A375 (cell line): Measurements from ENCODE around the gene EDRF1. TPM values are rescaled to one million over a fixed set of nuclear protein-coding genes. Genes with fewer than 3 reads are reported as not detected.

Experiments
- total RNA-seq: library from RNA; depleted of rRNA; stranded (reverse); fragments of >200 nt; shearing (Covaris generic); gene quantifications from 2 replicates; pipeline ENCODE4 v1.2.3, GENCODE V29; 2014; rRNA removed

The EDRF1 gene, protein sequence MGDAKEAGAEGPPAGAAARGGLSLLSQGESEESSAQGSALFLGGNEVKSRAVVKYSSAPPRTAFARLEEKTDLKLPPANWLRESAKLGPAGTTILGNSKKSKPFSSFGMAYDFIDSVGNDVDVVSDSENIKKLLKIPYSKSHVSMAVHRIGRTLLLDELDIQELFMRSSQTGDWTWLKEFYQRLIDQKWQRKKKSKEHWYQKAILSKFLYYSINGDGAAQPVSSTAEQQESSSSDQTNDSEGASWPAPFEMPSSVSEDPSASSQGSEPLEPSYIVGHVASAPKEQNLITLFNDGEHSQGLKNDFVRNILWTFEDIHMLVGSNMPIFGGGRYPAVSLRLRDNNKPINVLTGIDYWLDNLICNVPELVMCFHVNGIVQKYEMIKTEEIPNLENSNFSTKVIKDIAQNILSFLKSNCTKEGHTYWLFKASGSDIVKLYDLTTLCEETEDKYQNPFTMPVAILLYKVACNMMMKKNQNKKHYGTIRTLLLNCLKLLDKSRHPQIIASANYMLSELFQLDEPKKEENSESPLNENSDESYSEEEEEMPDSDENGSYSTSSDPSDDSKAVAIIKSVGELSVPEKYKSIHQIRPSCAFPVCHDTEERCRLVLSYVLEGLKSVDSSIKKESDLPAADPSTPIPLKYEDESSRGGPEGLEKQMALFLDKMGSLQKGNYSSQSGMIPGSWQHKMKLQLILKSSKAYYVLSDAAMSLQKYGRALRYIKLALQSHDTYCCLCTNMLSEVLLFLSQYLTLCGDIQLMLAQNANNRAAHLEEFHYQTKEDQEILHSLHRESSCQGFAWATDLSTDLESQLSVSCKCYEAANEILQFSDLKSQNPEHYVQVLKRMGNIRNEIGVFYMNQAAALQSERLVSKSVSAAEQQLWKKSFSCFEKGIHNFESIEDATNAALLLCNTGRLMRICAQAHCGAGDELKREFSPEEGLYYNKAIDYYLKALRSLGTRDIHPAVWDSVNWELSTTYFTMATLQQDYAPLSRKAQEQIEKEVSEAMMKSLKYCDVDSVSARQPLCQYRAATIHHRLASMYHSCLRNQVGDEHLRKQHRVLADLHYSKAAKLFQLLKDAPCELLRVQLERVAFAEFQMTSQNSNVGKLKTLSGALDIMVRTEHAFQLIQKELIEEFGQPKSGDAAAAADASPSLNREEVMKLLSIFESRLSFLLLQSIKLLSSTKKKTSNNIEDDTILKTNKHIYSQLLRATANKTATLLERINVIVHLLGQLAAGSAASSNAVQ
- 32.2 and 33.2 TPM in 2 replicates for total RNA-seq

DNA sequence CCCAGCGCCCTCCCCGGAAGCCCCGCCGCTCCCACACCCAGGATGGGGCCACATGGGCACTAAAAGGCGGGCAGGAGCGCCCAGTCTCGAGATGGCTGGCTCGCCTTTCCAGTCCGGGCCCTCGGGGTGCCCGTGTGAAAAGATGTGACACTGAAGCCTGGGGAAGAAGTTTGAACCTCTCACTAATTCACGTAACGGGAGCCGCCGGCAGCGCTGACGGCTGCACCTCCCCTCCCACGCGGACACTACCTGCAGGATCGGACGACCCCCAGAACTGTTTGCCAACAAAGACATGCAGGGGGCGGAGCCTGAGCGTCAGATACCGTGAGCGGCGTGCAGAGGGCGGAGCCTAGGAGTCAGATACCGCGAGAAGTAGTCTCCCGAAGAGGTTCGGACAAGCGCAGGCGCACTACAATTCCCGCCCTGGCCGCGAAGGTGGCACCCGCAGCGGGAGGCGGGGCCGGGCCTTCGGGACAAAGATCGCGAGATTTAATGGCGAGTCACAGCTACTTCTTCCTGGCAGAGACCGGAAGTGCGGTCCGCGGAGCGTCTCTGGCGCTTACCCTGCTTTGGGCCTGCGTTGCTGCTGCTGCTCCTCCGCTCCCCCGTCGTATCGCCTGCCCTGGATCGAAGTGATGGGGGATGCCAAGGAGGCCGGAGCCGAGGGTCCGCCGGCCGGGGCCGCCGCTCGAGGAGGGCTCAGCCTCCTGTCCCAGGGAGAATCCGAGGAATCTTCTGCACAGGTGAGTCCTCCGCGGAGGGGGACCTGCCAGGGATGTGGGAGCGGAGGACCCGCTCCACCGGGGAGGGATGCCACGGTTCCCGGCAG is at the start of gene EDRF1:
TSS of gene EDRF1 (plus strand) at position 537 of the 829 bp plus-strand sequence. CDS start at position 636, 99 bp downstream.

DNA sequence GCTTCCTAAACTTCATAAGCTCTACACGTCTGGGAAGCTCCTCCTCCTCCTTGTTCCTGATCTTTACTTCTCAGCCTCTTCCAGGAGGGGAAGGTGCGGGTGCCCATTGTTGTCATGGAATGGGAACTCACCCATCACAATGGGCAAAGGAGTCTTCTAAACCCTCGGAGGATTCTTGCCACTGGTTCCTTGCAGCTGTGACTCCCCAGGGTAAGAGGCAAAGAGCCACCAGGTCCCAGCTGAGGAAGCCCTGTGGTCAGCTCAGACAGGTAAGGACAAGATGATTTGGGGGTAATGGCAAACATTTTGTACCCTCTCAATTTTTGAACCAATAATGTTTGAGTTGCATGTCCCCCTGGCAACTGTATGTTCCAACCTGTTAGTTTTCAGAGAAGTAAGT is 36.4 kb upstream of the EDRF1 start, which contains the start of gene TEX36:
TSS of gene TEX36 (minus strand) at position 101 of the 400 bp plus-strand sequence. CDS start 174 bp downstream, outside the sequence.

DNA sequence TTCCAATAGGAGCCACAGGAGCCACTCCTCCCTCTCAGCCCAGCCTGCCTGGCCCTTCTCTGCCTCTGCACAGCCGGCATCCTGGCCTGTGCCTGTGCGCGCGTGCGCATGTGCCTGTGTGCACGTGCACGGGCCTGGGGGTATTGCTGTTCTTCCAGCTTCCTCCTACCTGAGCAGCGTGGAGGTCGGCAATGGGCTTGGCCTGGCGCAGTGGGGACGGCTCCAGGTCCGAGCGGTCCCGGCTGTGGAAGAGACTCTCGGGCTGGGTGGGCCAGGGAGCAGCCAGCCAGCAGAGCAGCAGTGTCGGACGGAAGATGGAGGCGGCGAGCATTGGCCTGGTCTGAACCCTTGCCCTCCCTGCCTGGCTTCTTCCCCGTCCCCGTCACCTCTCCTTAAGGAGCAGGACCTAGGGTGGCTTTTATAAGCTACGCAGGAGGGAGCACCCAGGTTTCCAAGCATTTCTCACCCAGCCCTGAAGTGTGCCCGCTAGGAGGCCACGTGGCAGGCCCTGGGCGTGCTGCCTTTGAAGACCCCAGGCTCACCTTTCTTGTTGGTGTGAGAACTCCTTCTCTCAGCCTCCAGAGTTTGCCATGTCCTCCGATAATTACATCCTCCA is 56.1 kb downstream of the EDRF1 start, which contains the start of gene MMP21:
TSS of gene MMP21 (minus strand) at position 331 of the 616 bp plus-strand sequence. CDS start at position 331, 0 bp downstream.

Other genes starting within 250 kb of the EDRF1 start
- 0.27 and 0.30 TPM in 2 replicates for gene TEX36, start 36.5 kb upstream of the EDRF1 start, total RNA-seq
- gene MMP21, start 56.1 kb downstream of the EDRF1 start, total RNA-seq = 0.19 TPM in 1 of 2 replicates, not detected in the other
- gene UROS, start 103.5 kb downstream of the EDRF1 start, total RNA-seq = 60.1 and 65.3 TPM in 2 replicates
- 59.4 and 70.7 TPM in 2 replicates for gene BCCIP, start 103.8 kb downstream of the EDRF1 start, total RNA-seq
- 30.8 and 32.1 TPM in 2 replicates for gene DHX32, start 161.6 kb downstream of the EDRF1 start, total RNA-seq
- gene FANK1, start 176.9 kb downstream of the EDRF1 start, total RNA-seq = 0.85 and 2.8 TPM in 2 replicates